ENCODE measurements around the gene MMP3.

The MMP3 gene

DNA sequence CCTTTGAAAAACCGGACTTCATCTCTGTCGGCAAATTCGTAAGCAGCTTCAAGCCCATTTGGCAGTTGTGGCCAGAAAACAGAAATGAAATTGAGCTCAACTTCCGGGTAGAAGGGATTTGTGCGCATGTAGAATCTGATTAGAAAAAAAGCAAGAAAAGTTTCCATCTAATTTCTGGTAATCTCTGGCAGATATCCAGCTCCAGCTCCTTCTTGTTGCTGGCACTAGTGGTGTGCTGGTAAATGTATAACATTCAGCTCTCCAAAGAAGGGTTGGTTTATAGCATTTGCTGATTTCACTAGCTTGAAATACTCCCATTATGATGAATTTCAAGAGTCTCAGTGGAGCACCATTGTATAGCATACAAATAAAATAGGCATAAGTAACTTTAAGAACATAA, 50.8 kb downstream of the MMP3 start:
- no peak for DNase-seq (ENCODE audit: low read depth in 2 of 2, low spot score in 1 of 2)

DNA sequence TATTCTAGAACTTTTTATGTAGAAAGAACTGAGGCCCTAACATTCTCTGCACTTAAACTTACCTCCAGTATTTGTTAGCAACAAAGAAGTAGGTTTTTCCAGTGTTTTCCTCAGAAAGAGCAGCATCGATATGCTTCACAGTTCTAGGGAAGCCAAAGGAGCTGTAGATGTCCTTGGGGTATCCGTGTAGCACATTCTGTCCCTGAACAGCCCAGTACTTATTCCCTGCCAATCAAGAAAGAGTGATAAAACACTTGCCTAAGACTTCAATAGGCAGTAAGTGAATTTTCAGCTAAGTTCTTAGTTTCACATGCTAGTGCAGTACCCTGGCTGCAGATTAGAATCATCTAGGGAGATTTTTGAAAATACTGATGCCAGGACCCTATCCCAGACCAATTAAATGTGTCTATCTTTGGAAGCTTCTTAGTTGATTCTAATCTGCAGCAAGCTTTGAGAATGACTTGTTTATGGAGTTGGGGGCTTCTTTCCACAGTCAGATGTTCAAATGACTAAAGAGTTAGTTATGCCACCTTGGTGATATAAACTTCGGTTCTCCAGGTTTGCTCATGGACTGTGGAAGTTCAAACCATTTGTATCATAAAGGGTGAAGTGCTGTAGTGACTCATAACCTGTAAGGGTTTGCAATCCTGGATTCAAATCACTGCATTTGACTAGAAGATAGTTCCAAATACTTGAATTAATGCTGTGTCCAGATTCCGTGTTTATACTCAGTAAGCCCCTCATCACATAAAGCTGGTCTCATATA, 52.0 kb downstream of the MMP3 start:
- DNase-seq (ENCODE audit: low read depth in 2 of 2, low spot score in 1 of 2), result no peak

DNA sequence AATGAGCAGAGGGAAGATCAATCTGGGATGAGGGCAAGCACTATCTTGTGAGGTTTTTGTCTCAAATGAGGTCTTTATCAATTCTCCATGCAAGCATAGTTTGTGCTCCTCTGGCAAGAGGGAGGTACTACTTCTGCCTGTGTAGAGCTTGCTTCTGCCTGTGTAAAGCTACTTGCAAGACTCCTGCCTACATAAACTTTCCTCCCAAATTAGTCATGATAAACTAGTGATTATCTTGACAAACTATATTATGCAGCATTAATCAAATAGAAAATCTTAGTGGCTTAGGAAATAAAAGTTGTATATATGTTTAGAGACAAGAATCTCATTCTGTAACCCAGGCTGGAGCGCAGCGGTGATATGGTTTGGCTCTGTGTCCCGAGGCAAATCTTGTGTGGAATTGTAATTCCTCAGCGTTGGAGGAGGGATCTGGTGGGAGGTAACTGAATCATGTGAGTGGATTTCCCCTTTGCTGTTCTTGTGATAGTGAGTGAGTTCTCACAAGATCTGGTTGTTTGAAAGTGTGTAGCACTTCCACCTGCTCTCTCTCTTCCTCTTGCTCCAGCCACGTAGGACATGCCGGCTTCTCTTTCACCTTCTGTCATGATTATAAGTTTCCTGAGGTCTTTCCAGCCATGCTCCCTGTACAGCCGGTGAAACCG, 54.9 kb downstream of the MMP3 start:
- no peak for DNase-seq (ENCODE audit: low read depth in 2 of 2, low spot score in 1 of 2)

Measured in stimulated activated CD8-positive, alpha-beta memory T cell treated with anti-CD3 and anti-CD28 coated beads, Interleukin-4, amount 100 ng/mL, for 1 hour (primary cell).